Psoas muscle (tissue), 8 donors: ENCODE results near the gene ERBIN. TPM values are rescaled to one million over a fixed set of nuclear protein-coding genes. Genes with fewer than 3 reads are reported as not detected.

Source experiments
- ATAC-seq, 4 donors: fragments of 200-7000 bp; cut with Tn5 transposase; one replicate each; pipeline ENCODE4 v1.9.1; 2020; ENCODE audit warnings: moderate library complexity in 3 of 4, mild to moderate bottlenecking in 2 of 4
- DNase-seq, 2 donors: peaks; one replicate each; pipeline ENCODE4 v3.0.0-alpha.2; 2020
- H3K27ac ChIP-seq: fragments of 200-600 bp; one replicate; pipeline ENCODE4 v1.8.0; 2022
- H3K27me3 ChIP-seq, 3 donors: fragments of 200-600 bp in 1 of 3; one replicate each; pipeline versions ENCODE4 v1.6.1 to v1.8.0; 2013 to 2022; ENCODE audit warnings: low read length in 2 of 3, mild to moderate bottlenecking in 2 of 3, moderate library complexity in 1 of 3; ENCODE audit not compliant: insufficient read depth in 3 of 3
- H3K36me3 ChIP-seq, 2 donors: fragments of 200-600 bp in 1 of 2; one replicate each; pipeline versions ENCODE4 v1.6.1 to v1.8.0; 2013 to 2022; ENCODE audit warnings: low read depth in 1 of 2, mild to moderate bottlenecking in 1 of 2, moderate library complexity in 1 of 2; ENCODE audit not compliant: insufficient read depth in 1 of 2
- H3K4me1 ChIP-seq: fragments of 200-600 bp; one replicate; pipeline ENCODE4 v1.8.0; 2022
- H3K4me3 ChIP-seq: fragments of 200-600 bp; one replicate; pipeline ENCODE4 v1.8.0; 2022; ENCODE audit warnings: mild to moderate bottlenecking
- H3K9me3 ChIP-seq: fragments of 200-600 bp; one replicate; pipeline ENCODE4 v1.8.0; 2022
- WGBS, 3 donors: extraction: QIAGEN DNeasy Blood & Tissue Kit; methylation state at CpG; one replicate each; pipeline versions ENCODE4 v1.1.6 to v1.1.7; 2013; 5-methylcytosine and 5-hydroxymethylcytosine counted together
- intact Hi-C, 2 donors: fragments of 100-400 bp; cut with DNase I; formaldehyde crosslinking; loops; one replicate each; pipeline versions ENCODE4 v1.11.0 to v1.14.2; 2022
- polyA plus RNA-seq, 3 donors: library from polyadenylated mRNA; stranded (reverse); fragments of 200-250 nt; gene quantifications; one replicate each; pipeline ENCODE4 v1.2.3, GENCODE V29; 2013
- total RNA-seq, 4 donors: library from RNA; stranded (reverse); fragmentation: NEBNext Ultra II Directional in 2 of 4; extraction: Animal tissue kit (Norgen Biotek cat#: 25700) in 2 of 4; gene quantifications; one replicate each; pipeline versions ENCODE4 v1.2.1 to v1.2.4, GENCODE V29; 2021 to 2023
- TF ChIP-seq, protein P1 (sequence below): fragments of 200-600 bp; IDR thresholded peaks from one replicate; pipeline ENCODE4 v1.8.0; 2022; ENCODE audit warnings: antibody characterized with exemption
- donor health status: healthy with polysubstance abuse.
- donor health status: DM: no; HTN: no; CAD: no; lungs with moderate emphysema.
- donor health status: Bipolar disorder and iron deficiency.
- donor health status: healthy.
- donor health status: DM: yes; HTN: yes; CAD: no.
- donor health status: DM: no; HTN: no; CAD: no.
- donor health status: DM: no; HTN: no; CAD: no.
- donor health status: DM: yes; HTN: yes; CAD: no.

The ERBIN gene
- total and polyA plus RNA-seq, 7 donors = 8.3 to 56.6 (median 28.8) TPM

DNA sequence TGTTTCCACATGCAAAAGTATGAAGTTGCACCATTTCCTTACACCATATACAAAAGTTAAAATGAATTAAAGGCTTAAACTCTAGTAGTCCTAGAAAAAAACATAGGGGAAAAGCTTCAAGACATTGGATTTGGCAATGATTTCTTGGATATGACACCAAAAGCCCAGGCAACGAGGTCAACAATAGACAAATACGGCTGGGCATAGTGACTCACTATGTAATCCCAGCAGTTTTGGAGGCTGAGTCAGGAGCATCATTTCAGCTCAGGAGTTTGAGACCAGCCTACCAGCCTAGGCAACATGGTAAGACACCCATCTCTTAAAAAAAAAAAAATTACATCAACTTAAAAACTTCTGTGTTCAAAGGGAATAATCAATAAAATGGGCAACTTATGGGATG, 186.8 kb downstream of the ERBIN start:
- intact Hi-C loops = no loop called here
- no peak for ATAC-seq
- no peaks in the 10 kb centered on the region for H3K36me3 ChIP-seq
- H3K4me3 ChIP-seq = no peak overlapping the region
- no peaks in the 10 kb centered on the region for H3K4me1 ChIP-seq
- H3K27me3 ChIP-seq = no peaks in the 10 kb centered on the region
- peaks cover 9% of the 10 kb centered on the region for H3K9me3 ChIP-seq
- WGBS, 3 donors = 68 to 77% (median 74%) methylated on average over 2 of the region's 2 CpGs
- no peak for DNase-seq
- H3K27ac ChIP-seq = no peak overlapping the region
- TF ChIP-seq, protein P1, sequence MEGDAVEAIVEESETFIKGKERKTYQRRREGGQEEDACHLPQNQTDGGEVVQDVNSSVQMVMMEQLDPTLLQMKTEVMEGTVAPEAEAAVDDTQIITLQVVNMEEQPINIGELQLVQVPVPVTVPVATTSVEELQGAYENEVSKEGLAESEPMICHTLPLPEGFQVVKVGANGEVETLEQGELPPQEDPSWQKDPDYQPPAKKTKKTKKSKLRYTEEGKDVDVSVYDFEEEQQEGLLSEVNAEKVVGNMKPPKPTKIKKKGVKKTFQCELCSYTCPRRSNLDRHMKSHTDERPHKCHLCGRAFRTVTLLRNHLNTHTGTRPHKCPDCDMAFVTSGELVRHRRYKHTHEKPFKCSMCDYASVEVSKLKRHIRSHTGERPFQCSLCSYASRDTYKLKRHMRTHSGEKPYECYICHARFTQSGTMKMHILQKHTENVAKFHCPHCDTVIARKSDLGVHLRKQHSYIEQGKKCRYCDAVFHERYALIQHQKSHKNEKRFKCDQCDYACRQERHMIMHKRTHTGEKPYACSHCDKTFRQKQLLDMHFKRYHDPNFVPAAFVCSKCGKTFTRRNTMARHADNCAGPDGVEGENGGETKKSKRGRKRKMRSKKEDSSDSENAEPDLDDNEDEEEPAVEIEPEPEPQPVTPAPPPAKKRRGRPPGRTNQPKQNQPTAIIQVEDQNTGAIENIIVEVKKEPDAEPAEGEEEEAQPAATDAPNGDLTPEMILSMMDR = no peak

DNA sequence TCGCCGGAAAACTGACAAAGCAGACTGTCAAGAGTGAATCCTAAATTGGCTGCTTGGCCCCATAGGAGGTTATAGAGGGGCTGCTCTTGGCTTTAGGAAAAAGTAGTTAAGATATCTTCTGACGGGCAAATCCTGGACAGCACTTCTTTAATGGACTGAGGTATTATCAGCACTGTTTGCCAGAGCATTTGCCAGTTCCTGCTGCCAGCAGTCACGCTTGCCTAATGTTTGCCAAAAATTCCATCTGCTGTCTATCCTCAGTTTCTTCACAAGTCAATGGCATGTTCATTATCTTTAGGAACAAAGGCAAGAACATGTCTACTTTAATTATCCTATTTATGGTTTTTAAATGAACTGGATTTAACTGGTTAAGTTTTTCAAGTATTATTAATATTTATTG, 191.9 kb downstream of the ERBIN start:
- Histone ChIP-seq H3K4me3 (no peak overlapping the region), H3K9me3 (no peaks in the 10 kb centered on the region), H3K4me1 (no peaks in the 10 kb centered on the region), H3K36me3 (no peaks in the 10 kb centered on the region), H3K27ac (no peak overlapping the region), H3K27me3 (peaks cover 0 to 3% (median 0%) of the 10 kb centered on the region in 3 donors)
- DNase-seq = no peak
- WGBS, 3 donors = 54 to 62% (median 56%) methylated on average over 4 of the region's 4 CpGs
- TF ChIP-seq, protein P1 = no peak
- intact Hi-C loops = no loop called here
- ATAC-seq = no peak

DNA sequence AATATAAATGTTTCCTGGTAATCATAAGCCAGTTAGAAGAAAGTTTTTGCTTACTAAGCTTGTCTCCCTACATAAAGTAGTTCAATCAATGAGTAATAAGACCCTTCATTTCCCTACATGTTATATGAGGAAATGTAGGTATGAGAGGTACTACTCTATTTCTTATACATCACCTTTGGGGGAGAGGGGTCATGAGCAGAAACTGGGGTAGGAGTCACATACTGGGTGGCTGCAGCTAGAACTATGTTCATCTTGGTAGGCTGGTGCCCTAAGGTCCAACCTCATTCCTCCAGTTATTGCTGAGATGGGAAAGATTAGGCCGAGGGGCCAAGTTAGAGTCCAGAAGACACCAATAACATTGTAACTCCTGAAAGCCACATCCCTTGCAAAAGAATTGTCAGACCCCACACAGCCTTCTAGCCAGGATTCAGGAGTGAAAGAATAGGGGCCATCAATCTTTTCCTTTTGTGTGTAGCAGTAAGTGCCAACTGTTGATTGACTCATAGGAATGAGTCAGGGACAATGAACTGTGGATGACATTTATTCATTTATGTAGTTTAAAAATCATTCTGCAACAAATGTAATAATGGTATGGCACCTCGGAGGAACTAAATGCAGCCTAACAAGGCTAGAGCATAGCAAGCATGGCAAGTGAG, 196.1 kb downstream of the ERBIN start:
- no peak for DNase-seq
- H3K27ac ChIP-seq = no peak overlapping the region
- intact Hi-C loops = no loop called here
- no peak overlapping the region for H3K4me3 ChIP-seq
- ATAC-seq = no peak
- no peaks in the 10 kb centered on the region for H3K36me3 ChIP-seq
- H3K9me3 ChIP-seq = no peaks in the 10 kb centered on the region
- TF ChIP-seq, protein P1 = no peak
- no peaks in the 10 kb centered on the region for H3K4me1 ChIP-seq
- peaks cover 0 to 3% (median 0%) of the 10 kb centered on the region in 3 donors for H3K27me3 ChIP-seq
- 91 to 94% (median 91%) methylated on average over 2 of the region's 2 CpGs for WGBS, 3 donors

DNA sequence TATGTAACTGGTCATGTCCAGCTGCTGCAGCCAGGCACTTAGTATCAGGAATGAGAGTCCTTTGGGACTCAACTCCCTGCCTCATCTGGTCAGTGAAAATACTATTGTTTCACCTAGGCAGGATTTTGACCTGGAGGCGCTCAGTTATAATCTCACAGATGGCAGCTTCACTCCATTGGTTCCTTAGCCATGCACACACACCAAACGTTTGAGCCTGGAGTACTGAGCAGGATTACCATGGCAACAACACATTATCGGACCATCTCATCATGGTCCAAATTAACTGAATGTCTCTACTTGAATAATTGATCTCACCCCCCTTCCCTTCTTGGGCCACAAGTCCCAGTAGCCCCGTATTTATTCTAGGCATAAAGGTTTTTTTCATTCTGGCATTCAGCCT, 202.8 kb downstream of the ERBIN start:
- H3K36me3 ChIP-seq = no peaks in the 10 kb centered on the region
- peaks cover 1% of the 10 kb centered on the region for H3K4me1 ChIP-seq
- no peak overlapping the region for H3K27ac ChIP-seq
- H3K9me3 ChIP-seq = no peaks in the 10 kb centered on the region
- TF ChIP-seq, protein P1 = no peak
- intact Hi-C loops = no loop called here
- ATAC-seq = no peak
- no peak for DNase-seq
- no peaks in the 10 kb centered on the region for H3K27me3 ChIP-seq
- no peak overlapping the region for H3K4me3 ChIP-seq
- 77 to 78% (median 78%) methylated on average over 4 of the region's 4 CpGs for WGBS, 3 donors

DNA sequence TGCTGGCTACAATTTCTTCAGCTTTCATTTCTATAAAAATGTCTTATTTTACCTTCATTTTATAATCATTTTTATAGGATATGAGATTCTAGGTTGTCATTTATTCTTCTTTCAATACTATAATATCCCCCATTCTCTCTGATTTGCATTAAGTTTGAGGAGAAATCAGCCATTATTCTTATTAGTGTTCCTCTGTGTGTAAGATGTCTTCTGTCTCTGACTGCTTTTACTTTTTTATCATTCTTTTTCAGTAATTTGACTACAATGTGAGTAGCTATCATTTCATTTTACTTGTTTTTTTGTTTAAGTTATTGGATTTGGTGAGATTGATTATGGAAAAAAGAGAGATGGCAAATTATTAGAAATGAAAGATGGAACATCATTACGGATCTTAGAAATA, 204.1 kb downstream of the ERBIN start:
- DNase-seq = no peak
- intact Hi-C loops = no loop called here
- no peak overlapping the region for H3K27ac ChIP-seq
- H3K36me3 ChIP-seq = no peaks in the 10 kb centered on the region
- H3K4me3 ChIP-seq = no peak overlapping the region
- TF ChIP-seq, protein P1 = no peak
- H3K4me1 ChIP-seq = peaks cover 7% of the 10 kb centered on the region
- H3K27me3 ChIP-seq = no peaks in the 10 kb centered on the region
- H3K9me3 ChIP-seq = no peaks in the 10 kb centered on the region
- ATAC-seq = no peak
- WGBS, 3 donors = 88 to 96% (median 94%) methylated on average over 1 of the region's 1 CpG
